ENCODE data around the gene CGB1. TPM values are rescaled to one million over a fixed set of nuclear protein-coding genes. Genes with fewer than 3 reads are reported as not detected.
"Not testable (repeated sequence)": the region's sequence is repeated elsewhere in the genome, so short reads cannot be mapped to it uniquely, and the experiment has no call there.

Gene CGB1
- total RNA-seq, 1 donor from 2014 or later: not detected

GRCh38 chr19:49020931-49021895 lies 15.5 kb downstream of the CGB1 start:
- no peak for DNase-seq (ENCODE audit: low read depth)
- TF ChIP-seq CTCF (conservative IDR thresholded peaks at IDR 0.05; ENCODE audit: low read depth, low read length): no peak
- no peak overlapping the region for H3K4me3 ChIP-seq (ENCODE audit: low read depth, low read length)

- TF ChIP-seq CTCF (conservative IDR thresholded peaks at IDR 0.05; ENCODE audit: low read depth, low read length): no peak
- DNase-seq (ENCODE audit: low read depth): no peak
- H3K4me3 ChIP-seq (ENCODE audit: low read depth, low read length): no peak overlapping the region
Observed at GRCh38 chr19:49020342-49020741, 16.4 kb downstream of the CGB1 start.

GRCh38 chr19:49019242-49019932 lies 17.3 kb downstream of the CGB1 start:
- DNase-seq (ENCODE audit: low read depth): no peak
- peak overlapping the region; percentile 48 for H3K4me3 ChIP-seq (ENCODE audit: low read depth, low read length)

GRCh38 chr19:49018388-49019241 lies 18.1 kb downstream of the CGB1 start:
- H3K4me3 ChIP-seq (ENCODE audit: low read depth, low read length): peak overlapping the region; percentile 48
- DNase-seq (ENCODE audit: low read depth): not testable (repeated sequence)

More at GRCh38 chr19:49019242-49019932, 17.3 kb downstream of the CGB1 start:
- peak; percentile 19 for TF ChIP-seq CTCF (conservative IDR thresholded peaks at IDR 0.05; ENCODE audit: low read depth, low read length)

GRCh38 chr19:49017666-49018351 lies 18.9 kb downstream of the CGB1 start:
- TF ChIP-seq CTCF (conservative IDR thresholded peaks at IDR 0.05; ENCODE audit: low read depth, low read length): peak; percentile 45
- no peak for DNase-seq (ENCODE audit: low read depth)
- H3K4me3 ChIP-seq (ENCODE audit: low read depth, low read length): peak overlapping the region; percentile 48

GRCh38 chr19:49017041-49017665 lies 19.5 kb downstream of the CGB1 start, which contains the start of gene LHB:
TSS of gene LHB (minus strand) at chr19:49017091. CDS start at chr19:49017081, 10 bp downstream.
- peak within 1 kb of the TSS; percentile 48 for H3K4me3 ChIP-seq (ENCODE audit: low read depth, low read length)
- no peak for TF ChIP-seq CTCF (conservative IDR thresholded peaks at IDR 0.05; ENCODE audit: low read depth, low read length)

More at GRCh38 chr19:49017041-49017665, 19.5 kb downstream of the CGB1 start, which contains the start of gene LHB:
- no peak for DNase-seq (ENCODE audit: low read depth)

Measured in epithelial cell of proximal tubule (primary cell).